HEK293 (cell line): ENCODE data around the gene SAMD11.
A peak's percentile ranks its signal among the peaks of the same experiment; 100 is the strongest.
"Not testable (repeated sequence)": the region's sequence is repeated elsewhere in the genome, so short reads cannot be mapped to it uniquely, and the experiment has no call there.

Source experiments
- CTCF ChIA-PET: fragments of 350-600 bp; formaldehyde crosslinking; extraction: SDS; loops from one replicate; lab custom pipeline; 2021; ENCODE audit warnings: antibody characterized with exemption; lab: Yijun Ruan, JAX
- POLR2A ChIA-PET: fragments of 300-600 bp; formaldehyde crosslinking; extraction: SDS; loops from one replicate; lab custom pipeline; 2020; ENCODE audit warnings: antibody characterized with exemption, inconsistent platforms; lab: Yijun Ruan, JAX
- H3K27ac ChIP-seq: fragments of 200-500 bp; sonication (Bioruptor generic); 2 replicates; pipeline ENCODE4 v1.5.1; 2014; ENCODE audit warnings: low read depth, low read length, control low read depth, inconsistent platforms; ENCODE audit errors: extremely low read depth
- H3K36me3 ChIP-seq, 2 experiments: fragments of 200-500 bp in 1 of 2; sonication (Bioruptor generic) in 1 of 2; 1 replicate in 1 of 2; 2 replicates in 1 of 2; pipeline ENCODE4 v1.5.1; 2014 to 2017; ENCODE audit warnings: inconsistent platforms in 2 of 2, low read length in 2 of 2; ENCODE audit not compliant: control insufficient read depth in 2 of 2, insufficient read depth in 1 of 2
- H3K4me1 ChIP-seq: fragments of 200-500 bp; sonication (Bioruptor generic); 2 replicates; pipeline ENCODE4 v1.5.1; 2014; ENCODE audit warnings: mild to moderate bottlenecking, low read length, inconsistent platforms; ENCODE audit not compliant: control insufficient read depth, insufficient read depth
- H3K4me3 ChIP-seq: 2 replicates; pipeline ENCODE4 v1.5.1; 2011; ENCODE audit warnings: low read depth, mild to moderate bottlenecking, control low read depth, low read length, moderate library complexity
- H3K9me3 ChIP-seq: fragments of 200-500 bp; sonication (Bioruptor generic); 2 replicates; pipeline ENCODE4 v1.5.1; 2014; ENCODE audit warnings: low read depth, low read length, inconsistent platforms; ENCODE audit not compliant: control insufficient read depth, insufficient read depth
- BCL11B ChIP-seq: fragments of 450-650 bp; formaldehyde crosslinking; IDR thresholded peaks from 2 replicates; pipeline ENCODE4 v1.5.1; 2016; ENCODE audit warnings: low read depth, missing biosample characterization, missing genetic modification characterization
- PATZ1 ChIP-seq: fragments of 450-650 bp; formaldehyde crosslinking; IDR thresholded peaks from 2 replicates; pipeline ENCODE4 v1.5.1; 2016; ENCODE audit warnings: missing biosample characterization, missing genetic modification characterization
- PBX3 ChIP-seq: sonication (generic); formaldehyde crosslinking; IDR thresholded peaks from 2 replicates; pipeline ENCODE4 v1.8.1; 2022; ENCODE audit warnings: mild to moderate bottlenecking, moderate library complexity, missing genetic modification reagents
- ZNF121 ChIP-seq: fragments of 450-650 bp; formaldehyde crosslinking; IDR thresholded peaks from 2 replicates; pipeline ENCODE4 v1.5.1; 2016; ENCODE audit warnings: missing biosample characterization, missing genetic modification characterization
- ZNF280C ChIP-seq: fragments of 450-650 bp; formaldehyde crosslinking; IDR thresholded peaks from 2 replicates; pipeline ENCODE4 v1.5.1; 2016; ENCODE audit warnings: missing biosample characterization, missing genetic modification characterization
- ZNF292 ChIP-seq: fragments of 450-650 bp; formaldehyde crosslinking; IDR thresholded peaks from 2 replicates; pipeline ENCODE4 v1.5.1; 2016; ENCODE audit warnings: low read depth, missing biosample characterization, missing genetic modification characterization, borderline replicate concordance
- ZNF394 ChIP-seq: fragments of 450-650 bp; formaldehyde crosslinking; IDR thresholded peaks from 2 replicates; pipeline ENCODE4 v1.5.1; 2016; ENCODE audit warnings: missing biosample characterization, missing genetic modification characterization, mild to moderate bottlenecking, moderate library complexity, borderline replicate concordance
- ZNF600 ChIP-seq: fragments of 450-650 bp; formaldehyde crosslinking; IDR thresholded peaks from 2 replicates; pipeline ENCODE4 v1.5.1; 2016; ENCODE audit warnings: missing biosample characterization, missing genetic modification characterization
- ZNF776 ChIP-seq: fragments of 450-650 bp; formaldehyde crosslinking; IDR thresholded peaks from 2 replicates; pipeline ENCODE4 v1.5.0; 2017; ENCODE audit warnings: missing biosample characterization, missing genetic modification characterization, borderline replicate concordance
- TF ChIP-seq, protein P1 (sequence below): fragments of 450-650 bp; formaldehyde crosslinking; IDR thresholded peaks from 2 replicates; pipeline ENCODE4 v1.5.1; 2017; ENCODE audit warnings: missing biosample characterization, missing genetic modification characterization
- TF ChIP-seq, protein P2 (sequence below): fragments of 450-650 bp; formaldehyde crosslinking; IDR thresholded peaks from 2 replicates; pipeline ENCODE4 v1.5.1; 2016; ENCODE audit warnings: missing biosample characterization, missing genetic modification characterization
- TF ChIP-seq, protein P3 (sequence below): fragments of 450-650 bp; formaldehyde crosslinking; IDR thresholded peaks from 2 replicates; pipeline ENCODE4 v1.5.1; 2016; ENCODE audit warnings: missing biosample characterization, missing genetic modification characterization

Gene SAMD11

DNA sequence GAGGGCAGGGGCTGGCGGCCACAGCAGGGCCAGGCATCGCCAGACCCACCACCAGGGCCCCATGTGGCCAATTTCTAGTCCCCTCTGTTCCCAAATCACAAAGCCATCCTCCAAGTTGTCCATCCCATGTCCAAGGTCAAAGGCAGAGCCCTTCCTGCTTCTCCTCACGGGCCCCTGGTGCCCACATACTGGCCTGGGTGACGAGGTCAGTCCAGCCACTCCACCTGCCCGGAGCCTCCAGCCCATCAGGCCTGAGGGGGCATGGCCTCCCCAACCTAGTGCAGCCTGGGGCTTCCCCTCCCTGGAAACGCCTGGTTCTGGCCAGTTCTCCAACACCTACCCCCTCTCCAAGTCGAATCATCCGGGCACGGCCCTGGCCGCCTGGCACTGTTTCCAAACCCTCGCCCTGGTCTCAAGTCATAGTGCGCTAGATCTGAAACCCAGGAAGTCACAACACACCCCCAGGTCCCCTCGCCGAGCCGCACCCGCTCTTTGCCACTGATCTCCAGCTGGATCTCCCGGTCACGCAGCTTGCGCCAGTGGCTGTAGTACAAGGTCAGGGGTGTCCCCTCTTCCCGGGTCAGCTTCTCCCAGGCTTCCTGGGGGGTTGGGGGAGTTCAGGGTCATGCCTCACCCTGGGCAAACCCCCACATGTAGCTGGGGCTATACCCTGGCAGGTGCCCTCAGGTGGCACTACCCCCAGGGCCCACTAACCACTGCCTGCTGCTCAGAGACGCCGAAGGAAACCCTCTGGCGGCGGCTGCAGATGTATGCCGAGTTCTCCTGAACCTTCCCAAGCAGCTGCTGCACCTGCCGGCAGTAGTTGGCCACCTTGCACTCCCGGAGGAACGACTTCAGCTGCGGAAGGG, 22.2 kb downstream of the SAMD11 start (continued):
- no peak for TF ChIP-seq ZNF280C (tag by site-specific recombination)

DNA sequence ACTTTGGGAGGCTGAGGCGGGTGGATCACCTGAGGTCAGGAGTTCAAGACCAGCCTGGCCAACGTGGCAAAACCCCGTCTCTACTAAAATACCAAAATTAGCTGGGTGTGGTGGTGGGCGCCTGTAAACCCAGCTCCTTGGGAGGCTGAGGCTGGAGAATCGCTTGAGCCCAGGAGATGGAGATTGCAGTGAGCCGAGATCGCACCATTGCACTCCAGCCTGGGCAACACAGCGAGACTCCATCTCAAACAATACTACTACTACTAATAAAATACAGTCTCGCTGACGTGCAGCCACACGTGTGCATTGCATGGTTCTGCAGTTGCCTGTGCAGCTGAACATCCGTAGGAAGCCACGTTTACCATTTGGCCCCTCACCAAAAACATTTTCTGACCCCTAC, 23.1 kb downstream of the SAMD11 start:
- not testable (repeated sequence) for H3K27ac ChIP-seq, H3K4me3 ChIP-seq, H3K9me3 ChIP-seq
- CTCF ChIA-PET: interaction anchor here (0.9 kb wide), 1 partner anchor 78 kb away, joined by 3 read pairs; no protein-coding TSS in a partner anchor
- TF ChIP-seq BCL11B (peak; percentile 59; the same call in 1 of the 2 replicates), ZNF121 (peak; percentile 95)
- TF ChIP-seq, protein P1, sequence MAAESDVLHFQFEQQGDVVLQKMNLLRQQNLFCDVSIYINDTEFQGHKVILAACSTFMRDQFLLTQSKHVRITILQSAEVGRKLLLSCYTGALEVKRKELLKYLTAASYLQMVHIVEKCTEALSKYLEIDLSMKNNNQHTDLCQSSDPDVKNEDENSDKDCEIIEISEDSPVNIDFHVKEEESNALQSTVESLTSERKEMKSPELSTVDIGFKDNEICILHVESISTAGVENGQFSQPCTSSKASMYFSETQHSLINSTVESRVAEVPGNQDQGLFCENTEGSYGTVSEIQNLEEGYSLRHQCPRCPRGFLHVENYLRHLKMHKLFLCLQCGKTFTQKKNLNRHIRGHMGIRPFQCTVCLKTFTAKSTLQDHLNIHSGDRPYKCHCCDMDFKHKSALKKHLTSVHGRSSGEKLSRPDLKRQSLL: peak; percentile 43; the same call in 1 of the 2 replicates
- peaks cover 3 to 87% of the 10 kb centered on the region in 2 experiments; a peak in 2 of 3 replicates for H3K36me3 ChIP-seq
- POLR2A ChIA-PET: interaction anchor here (1.4 to 1.6 kb wide), 2 partner anchors 20 to 24 kb away, joined by 3 to 4 read pairs; partner anchors contain the start of gene PLEKHN1
- H3K4me1 ChIP-seq: peaks cover 14% of the 10 kb centered on the region

DNA sequence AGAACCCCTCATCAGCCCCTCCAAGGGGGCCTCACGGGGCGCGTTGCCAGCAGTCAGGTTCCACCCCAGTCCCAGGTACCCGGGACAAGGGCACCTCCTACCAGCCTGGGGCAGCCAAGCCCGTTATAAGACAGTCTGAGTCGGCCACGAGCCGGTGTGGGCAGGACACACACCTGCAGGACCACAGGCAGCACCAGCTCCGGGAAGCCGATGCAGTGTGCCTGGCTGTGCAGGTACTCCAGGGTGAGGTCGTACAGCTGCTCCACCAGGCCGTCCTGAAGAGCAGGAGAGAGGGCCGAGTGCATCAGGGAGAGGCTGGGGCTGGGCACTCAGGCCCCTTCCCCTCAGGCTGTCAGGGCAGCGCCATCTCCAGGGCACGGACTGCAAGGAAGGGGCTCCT, 24.2 kb downstream of the SAMD11 start:
- CTCF ChIA-PET: no interaction called here
- Histone ChIP-seq H3K27ac (no peak overlapping the region), H3K4me3 (no peak overlapping the region), H3K36me3 (peaks cover 3 to 96% of the 10 kb centered on the region in 2 experiments; a peak in 2 of 3 replicates)
- peak; percentile 27; the same call in 1 of the 2 replicates for TF ChIP-seq ZNF600 (tag by site-specific recombination)
- no peak for TF ChIP-seq PATZ1 (tag by site-specific recombination)
- TF ChIP-seq, protein P2, sequence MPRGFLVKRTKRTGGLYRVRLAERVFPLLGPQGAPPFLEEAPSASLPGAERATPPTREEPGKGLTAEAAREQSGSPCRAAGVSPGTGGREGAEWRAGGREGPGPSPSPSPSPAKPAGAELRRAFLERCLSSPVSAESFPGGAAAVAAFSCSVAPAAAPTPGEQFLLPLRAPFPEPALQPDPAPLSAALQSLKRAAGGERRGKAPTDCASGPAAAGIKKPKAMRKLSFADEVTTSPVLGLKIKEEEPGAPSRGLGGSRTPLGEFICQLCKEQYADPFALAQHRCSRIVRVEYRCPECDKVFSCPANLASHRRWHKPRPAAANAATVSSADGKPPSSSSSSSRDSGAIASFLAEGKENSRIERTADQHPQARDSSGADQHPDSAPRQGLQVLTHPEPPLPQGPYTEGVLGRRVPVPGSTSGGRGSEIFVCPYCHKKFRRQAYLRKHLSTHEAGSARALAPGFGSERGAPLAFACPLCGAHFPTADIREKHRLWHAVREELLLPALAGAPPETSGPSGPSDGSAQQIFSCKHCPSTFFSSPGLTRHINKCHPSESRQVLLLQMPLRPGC (tag by site-specific recombination): no peak
- TF ChIP-seq ZNF292 (tag by site-specific recombination): no peak
- TF ChIP-seq ZNF394 (tag by site-specific recombination): peak; percentile 61; the same call in 1 of the 2 replicates
- TF ChIP-seq, protein P3, sequence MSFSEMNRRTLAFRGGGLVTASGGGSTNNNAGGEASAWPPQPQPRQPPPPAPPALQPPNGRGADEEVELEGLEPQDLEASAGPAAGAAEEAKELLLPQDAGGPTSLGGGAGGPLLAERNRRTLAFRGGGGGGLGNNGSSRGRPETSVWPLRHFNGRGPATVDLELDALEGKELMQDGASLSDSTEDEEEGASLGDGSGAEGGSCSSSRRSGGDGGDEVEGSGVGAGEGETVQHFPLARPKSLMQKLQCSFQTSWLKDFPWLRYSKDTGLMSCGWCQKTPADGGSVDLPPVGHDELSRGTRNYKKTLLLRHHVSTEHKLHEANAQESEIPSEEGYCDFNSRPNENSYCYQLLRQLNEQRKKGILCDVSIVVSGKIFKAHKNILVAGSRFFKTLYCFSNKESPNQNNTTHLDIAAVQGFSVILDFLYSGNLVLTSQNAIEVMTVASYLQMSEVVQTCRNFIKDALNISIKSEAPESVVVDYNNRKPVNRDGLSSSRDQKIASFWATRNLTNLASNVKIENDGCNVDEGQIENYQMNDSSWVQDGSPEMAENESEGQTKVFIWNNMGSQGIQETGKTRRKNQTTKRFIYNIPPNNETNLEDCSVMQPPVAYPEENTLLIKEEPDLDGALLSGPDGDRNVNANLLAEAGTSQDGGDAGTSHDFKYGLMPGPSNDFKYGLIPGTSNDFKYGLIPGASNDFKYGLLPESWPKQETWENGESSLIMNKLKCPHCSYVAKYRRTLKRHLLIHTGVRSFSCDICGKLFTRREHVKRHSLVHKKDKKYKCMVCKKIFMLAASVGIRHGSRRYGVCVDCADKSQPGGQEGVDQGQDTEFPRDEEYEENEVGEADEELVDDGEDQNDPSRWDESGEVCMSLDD: no peak
- TF ChIP-seq PBX3 (CRISPR knock-in tag): no peak
- no peak for TF ChIP-seq ZNF776 (tag by site-specific recombination)
- TF ChIP-seq, all 188 proteins: peak for 2
- Histone ChIP-seq H3K4me1 (peaks cover 10% of the 10 kb centered on the region), H3K9me3 (no peaks in the 10 kb centered on the region)
- POLR2A ChIA-PET: interaction anchor here (1.1 kb wide), 1 partner anchor 36 kb away, joined by 3 read pairs; no protein-coding TSS in a partner anchor
